GM21619 (cell line): Measurements from ENCODE around the gene GAS7.

Experiments
- ATAC-seq: cut with Tn5 transposase; IDR thresholded peaks from one replicate; pipeline ENCODE4 v1.9.1; 2021; ENCODE audit not compliant: unreplicated experiment

Gene GAS7

DNA sequence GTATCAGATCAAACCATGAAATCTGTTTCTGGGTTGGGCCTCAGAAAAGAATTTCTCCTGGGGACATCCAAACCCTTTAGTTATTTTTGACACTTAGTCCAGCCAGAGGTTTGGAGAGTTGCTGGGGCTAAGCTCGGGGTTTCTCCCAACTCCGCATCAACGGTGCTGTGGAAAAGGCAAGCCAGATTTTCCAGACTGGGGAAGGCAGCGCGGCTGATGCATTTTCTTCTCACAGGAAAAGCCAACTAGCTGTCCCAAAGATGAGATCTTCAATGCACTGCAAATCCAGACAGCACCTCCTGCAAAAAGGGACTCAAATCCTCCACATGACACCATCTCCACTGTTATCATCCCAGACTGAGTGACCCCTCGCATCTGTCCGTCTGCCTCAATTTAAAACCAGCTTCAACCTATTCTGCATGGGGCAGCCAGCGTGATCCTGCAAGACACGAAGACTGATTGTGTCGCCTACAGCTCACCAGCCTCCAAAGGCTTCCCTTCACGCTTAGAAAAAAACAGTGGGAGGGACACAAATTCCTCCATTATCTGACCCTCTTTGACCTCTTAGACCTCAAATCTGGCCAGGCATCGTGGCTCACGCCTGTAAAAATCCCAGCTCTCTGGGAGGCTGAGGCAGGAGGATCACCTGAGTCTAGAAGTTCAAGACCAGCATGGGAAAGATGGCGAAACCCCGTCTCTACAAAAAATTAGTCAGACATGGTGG lies 62.0 kb downstream of the GAS7 start:
- ATAC-seq = no peak

DNA sequence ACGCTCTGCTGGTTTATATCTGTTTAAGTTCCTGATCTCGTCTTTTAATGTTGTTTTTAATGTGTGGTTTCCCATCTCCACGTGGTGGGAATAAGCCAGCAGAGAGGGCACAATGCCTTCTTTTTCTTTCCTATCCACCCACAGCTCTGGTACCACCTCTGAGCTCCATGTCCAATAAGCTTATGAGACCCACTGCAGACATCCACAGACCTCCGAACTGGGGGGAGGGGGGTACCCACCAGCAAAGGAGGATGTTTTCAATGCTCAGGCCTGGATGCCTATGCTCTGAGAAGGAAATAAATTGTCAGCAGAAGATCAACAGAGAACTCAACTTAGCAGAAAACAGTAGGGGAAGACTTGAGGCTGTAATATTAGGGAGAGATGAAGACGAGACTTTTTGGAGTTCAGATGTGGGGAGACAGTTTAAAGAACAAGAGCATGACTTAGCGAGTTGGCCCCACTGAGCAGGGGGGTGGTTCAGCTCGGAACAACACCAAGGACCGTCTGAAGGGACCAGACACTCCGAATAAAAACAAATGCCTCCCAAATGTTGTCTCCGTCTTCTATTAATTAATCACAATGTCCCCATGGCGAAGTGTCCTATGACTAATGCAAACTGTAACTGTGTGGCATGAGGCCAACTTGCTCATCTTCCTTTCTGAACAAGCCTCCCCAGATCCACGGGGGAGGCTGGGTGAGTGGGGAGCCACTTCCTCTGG lies 62.7 kb downstream of the GAS7 start:
- no peak for ATAC-seq

DNA sequence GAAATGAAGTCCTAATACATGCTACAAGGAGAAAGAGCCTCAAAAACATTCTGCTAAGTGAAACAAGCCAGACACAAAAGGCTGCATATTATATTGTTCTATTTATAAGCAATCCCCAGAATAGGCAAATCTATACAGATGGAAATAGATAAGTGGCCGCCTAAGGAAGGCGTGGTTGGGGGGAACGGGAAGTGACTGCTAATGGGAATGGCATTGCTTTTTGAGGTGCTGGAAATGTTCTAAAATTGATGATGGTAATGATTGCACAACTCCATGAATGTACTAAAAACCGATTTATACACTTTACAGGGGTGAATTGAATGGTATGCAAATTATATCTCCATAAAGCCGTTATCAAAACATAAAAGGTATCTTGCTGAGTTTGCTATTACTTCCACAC lies 67.7 kb downstream of the GAS7 start:
- no peak for ATAC-seq

DNA sequence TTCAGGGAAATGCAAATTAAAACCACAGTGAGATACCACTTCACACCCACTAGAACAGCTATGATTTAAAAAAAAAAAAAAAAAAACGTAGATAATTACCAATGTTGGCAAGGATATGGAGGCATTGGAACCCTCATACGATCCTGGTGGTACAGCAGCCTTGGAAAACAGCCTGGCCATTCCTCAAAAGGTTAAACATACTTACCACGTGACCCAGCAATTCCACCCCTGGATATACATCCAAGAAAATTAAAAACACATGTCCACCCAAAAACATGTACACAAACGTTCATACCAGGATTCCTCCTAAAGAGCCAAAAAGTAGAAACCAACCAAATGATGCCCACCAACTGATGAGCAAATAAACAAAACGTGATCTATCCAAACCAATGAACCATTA lies 68.1 kb downstream of the GAS7 start:
- no peak for ATAC-seq

DNA sequence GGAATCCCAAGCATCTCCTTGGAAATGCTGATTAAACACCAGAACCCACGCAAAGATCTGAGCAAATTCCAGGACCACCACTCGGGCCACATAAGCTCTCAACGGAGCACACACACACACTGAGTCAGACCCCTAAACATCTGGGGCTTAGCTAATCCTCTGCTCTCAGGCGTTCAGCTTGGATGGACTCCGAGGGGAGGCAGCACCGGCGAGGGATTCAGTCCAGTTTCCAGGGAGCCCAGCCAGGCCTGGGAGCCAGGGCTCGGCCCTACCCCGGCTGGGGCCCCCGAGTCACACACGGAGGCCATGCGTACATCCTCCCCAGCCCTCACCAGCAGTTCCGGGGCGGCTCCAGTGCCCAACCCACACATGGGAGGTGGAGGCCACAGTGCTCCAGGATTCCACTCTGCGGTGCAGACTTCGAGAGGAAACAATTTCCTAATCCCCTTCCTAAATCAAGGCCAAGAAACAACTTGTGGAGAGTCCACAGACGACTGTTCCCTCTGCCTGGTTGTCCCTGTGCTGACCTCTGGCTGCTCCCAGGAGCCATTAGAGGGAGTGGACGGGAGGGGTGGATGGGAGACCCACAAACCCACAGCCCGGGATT lies 70.5 kb downstream of the GAS7 start:
- no peak for ATAC-seq

DNA sequence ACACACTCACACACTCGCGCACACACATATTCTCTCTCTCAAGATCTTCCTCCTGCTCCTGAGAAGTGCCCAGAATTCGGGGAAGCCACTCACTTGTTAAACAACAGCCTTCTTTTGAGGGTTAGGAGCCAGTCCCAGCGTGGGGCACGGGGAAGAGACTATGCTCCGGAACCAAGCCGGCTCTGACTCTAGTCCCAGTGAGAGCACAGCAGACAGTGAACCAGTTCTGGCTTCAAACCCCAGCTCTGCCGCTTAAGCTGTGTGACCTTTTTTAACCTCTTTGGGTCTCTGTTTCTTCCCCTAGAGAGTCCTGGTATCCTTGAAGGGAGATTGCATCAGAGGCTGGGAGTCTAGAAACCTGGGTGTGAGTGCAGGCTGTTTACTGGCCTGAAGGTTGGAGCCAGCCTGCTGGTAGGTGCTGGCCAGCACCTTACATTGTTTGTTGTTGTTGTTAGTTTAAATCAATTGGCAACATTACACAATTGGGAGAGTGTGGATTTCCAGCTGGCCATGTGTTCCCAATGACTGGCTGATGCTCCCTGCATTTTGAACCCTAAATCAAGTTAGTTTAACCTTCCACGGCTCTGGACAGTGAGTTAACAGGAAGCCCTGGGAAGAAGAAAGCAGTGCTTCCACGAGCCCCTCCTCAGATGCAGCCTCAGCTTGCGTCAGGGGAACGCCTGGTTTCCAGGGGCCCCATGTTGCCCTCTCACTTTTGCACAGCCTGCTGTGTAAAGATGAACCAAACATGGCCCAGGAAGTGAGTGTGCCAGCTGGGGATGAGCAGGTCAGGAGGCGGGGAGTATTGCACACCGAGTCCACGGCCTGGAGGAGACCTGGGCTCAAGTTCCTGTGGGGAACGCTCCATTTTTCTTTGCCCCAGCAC lies 71.5 kb downstream of the GAS7 start:
- no peak for ATAC-seq

DNA sequence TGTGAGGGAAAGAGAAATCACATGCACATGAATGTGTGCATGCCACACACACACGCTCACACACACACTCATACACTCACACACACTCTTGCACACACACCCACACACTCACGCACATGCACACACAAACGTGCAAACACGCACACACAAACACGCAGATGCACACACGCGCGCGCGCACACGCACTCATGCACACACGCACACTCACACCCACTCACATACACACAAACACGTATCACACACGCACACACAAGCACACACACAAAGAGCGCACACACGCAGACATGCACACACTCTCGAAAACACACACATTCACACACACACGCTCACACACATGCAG lies 72.2 kb downstream of the GAS7 start:
- no peak for ATAC-seq

DNA sequence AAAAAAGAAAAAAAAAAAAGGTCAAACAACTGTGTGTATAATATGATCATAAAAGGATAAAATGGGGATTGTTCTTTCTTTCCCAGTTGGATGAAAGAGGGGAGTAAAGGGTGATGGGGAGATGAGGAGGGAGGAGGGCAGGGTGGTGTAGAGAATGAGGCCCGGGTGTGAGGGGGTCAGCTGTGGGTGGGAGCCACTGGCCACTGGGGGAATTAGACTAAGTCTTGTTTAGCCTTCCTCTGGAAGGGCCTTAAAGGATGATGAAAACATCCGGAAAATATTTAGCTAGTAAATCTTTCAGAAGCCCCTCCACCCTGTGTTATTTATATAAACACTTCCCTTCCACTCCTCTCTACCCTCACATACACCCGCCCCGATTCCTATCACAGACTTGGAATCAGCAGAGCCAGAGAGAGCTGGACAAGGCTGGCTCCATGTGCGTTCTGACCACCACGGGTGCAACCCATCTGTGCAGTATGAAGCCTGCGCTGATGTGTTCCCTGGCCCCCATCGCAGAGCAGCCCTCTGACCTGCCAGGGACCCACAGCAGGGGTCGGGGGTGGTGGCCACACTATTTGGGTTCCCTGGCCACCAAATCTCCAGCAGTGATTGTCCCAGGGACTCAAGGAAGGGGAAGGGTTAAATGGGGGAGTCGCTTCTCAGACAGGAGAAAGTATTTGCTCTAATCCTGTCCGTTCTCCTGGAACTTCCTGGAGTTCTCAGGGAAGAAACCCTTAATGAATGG lies 72.7 kb downstream of the GAS7 start:
- no peak for ATAC-seq

DNA sequence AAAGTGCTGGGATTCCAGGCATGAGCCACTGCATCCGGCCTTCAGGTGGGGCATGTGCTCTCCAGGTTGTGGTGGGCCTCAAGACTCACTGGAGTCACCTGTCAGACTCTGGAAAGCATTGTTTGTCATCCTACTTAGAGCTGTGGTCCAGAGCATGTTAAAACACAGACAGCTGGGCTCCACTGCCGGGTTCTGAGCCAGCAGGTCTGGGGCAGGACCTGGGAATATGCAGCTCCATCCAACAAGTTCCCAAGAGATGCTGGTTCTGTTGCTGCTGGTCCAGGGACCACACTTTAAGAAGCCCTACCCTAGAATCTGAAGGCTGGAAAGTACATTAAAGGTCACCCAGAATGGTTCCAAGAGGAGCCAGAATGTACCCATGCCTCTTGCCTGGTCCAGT lies 75.3 kb downstream of the GAS7 start:
- ATAC-seq = no peak

DNA sequence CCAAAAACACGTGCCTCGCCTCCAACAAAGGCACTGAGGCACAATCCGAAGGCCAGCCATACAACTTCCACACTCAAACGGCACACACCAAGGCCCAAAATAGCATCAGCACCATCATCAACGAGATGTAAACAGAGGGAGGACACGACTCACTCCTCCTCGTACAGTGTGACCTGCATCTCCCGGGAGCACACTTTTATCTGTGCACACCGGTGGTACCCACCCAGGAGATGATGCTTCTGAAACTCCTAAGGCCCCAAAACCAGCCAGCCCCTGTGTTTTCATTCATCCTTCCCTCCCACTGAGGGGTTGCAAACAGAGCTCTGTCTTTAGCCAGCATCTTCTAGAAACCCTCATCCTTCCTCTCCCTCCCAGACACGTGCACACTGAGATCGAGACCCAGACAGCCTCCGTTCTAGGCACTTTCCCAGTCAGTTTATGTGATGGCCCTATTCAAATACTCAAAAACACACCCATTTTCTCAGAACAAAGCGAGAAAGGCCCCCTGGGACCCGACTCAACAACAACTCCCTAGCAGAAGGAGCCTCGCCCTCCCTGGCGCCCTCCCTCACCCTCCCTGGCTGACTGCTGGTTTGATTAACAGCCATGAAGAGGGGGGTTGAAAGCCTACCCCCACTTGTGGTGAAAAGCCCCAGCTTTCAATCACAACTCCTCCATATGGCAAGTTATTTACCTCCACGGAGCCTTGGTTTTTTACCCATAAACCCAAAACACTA lies 76.3 kb downstream of the GAS7 start:
- ATAC-seq = no peak

DNA sequence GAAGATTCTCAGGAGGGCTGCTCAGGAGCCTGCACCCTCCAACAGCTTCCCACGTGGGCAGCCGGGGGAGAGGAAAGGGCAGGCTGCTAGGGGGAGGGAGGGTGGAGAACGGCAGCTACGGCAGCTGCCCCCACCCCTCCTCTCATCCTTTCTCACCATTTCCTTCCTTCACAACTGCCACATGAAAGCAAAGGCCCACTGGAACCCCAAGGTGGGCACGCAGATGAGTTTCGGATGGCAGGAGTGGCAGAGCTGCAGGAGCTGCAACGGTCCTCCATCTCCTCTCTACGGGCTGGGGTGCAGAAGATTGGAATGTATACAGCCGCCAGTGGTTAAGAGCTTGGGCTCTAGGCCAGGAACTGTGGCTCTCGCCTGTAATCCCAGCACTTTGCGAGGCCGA lies 77.7 kb downstream of the GAS7 start:
- no peak for ATAC-seq

DNA sequence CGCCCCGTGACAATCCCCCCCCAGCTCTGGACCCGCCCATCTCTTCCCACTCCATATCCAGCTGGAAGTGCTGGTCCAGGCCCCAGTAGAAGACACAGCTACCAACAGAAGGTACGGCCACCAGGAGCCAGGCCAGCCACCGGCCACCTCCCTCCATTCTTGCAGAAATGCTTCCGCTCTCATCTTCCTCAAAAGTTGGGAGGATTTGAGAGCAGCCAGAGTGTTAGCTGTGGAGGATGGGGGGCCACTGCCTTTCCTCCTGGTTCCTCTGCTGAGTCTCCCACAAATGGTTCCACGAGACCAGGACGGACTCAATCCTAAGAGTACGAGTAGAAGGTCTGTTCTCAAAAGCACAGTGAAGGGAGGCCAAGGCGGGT lies 78.3 kb downstream of the GAS7 start:
- ATAC-seq = no peak

DNA sequence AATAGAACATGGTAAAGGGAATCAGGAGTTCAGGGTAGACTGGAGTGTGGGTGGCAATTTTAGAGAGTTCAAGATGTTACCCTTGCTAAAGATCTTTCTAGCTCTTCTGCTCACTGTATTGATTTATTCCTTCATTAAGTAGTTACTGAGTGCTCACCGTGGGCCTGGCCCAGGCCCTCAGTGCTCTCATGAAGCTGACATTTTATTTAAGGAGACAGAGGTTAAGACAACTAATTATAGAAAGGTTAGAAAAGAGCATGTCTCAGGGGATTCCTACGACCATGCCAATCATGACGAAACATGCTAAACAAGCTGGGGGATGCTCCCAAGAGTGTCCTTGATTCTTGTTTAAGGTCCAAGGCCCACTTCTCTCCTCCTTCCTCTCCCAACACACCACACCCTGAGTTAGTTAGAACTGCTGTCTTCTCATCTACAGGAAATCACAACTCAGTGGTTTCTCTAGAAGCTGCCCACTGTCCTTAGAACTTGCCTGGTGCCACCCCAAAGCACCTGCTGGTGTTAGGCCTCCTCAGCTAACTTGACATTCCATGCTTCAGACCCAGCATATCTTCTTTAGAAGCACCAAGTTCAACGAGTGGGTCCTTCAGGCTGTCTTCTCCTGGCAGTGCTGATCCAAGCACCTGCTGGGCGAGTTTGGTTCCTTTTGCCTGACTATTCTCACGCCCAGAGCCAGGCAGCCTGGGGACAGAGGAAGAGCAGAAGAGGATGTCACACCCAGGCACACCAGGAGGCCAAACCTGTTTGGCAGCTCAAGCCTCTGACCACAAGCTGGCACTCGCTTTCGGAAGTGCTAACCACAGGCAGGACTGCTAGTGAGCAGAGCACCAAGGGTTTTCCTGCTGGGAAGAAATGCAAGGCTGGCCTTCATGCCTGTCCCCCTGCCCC lies 79.0 kb downstream of the GAS7 start:
- no peak for ATAC-seq

DNA sequence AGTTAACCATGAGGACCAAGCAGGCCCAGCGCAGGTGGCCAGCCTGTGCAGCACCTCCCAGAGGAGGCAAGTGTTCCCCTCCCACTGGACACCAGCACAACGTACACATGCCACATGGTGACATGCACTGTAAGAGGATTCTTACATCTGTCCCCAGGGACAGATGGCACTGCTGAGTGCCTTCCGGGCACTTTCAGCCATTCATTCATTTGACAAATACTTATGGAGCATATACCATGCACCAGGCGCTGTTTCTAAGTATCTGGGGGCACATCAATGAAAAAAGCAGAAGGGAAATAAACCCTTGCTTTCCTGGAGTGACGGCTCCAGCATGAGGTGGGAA lies 79.6 kb downstream of the GAS7 start:
- no peak for ATAC-seq

DNA sequence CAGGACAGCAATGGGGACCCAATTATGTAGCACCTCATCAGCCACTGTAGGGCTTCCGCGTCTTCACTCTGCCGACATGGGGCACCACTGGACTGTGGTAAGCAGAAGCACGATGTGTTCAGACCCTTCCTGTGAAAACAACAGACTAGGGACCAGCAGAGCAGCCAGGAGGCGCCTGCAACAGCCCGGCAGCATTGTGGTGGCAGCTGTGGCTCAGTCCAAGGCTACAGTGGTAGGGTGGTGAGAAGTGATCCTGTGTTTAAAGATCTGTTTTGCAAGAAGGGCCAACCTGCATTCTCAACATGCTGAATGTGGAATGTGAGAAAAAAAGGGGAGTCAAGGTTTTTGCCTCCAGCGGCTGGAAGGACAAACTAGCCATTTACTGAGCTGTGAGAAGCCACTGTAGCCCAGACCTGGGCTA lies 80.8 kb downstream of the GAS7 start:
- peak; percentile 33 for ATAC-seq

DNA sequence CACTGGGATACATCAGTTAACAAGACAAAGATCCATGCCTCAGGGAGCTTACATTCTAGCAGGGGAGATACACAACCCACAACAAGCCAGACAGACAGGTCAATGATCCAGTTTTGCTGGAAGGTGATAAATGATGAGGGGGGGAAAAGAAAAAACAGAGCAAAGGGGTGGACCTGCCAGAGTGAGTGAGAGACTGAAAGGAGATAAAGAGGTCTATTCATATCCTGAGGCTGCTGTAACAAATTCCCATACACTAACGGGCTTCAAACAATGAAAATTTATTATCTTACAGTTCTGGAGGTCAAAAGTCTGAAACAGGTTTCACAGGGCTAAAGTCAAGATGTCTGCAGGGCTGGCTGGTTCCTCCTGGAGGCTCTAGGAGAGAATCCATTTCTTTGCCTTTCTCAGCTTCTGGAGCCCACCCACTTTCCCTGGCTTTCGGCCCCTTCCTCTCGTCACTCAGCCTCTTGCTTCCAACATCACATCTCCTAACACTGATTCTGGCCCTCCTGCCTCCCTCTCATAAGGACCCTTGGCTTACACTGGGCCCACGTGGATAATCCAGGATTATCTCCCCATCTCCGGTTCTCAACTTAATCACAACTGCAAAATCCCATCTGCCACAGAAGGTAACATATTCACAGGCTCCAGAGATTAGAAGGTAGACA lies 81.5 kb downstream of the GAS7 start:
- no peak for ATAC-seq

DNA sequence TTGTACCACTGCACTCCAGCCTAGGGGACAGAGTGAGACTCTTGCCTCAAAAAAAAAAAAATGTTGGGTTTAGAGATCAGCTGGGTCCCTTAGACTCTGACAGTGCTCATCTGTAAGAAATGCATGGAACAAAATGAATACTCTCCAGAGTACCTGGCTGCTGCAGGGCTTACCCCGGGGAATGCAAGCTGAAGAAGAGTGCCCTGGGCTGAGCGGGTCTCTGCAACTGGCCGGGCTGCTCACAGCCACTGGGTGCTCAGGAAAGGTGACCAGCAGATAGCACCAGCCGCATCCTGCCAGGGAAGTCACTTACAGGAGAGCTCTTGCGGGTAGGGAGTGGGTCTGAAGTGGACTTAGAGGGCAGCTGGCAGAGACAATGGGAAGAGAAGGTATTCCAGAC lies 82.1 kb downstream of the GAS7 start:
- ATAC-seq = no peak

DNA sequence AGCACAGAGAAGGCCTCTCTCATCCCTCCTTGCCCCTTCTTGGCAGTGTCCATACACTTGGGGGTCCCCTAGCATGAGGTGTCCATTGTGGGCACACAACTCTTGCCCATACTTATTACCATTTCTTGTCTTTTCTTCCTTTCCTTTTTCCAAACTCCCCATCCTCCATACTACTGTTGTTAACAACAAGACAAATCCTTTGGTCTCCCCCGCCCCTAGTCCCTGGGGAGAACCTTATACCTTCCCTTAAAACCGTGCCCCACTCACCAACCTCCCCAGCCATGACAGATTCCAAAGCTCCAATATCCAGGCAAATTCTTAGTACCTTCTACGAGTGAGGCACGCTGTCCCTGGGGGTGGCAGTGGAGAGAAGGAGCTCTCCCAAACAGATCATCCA lies 82.9 kb downstream of the GAS7 start:
- no peak for ATAC-seq
